ENCODE results near the gene MRPL21.

GRCh38 chr11:68859123-68859522 lies 44.5 kb downstream of the MRPL21 start:
- TF ChIP-seq CTCF (conservative IDR thresholded peaks at IDR 0.05; ENCODE audit: low read length), result no peak
- no peak for TF ChIP-seq EZH2phosphoT487 (IDR thresholded peaks at IDR 0.05; ENCODE audit: borderline replicate concordance, low read depth, low read length)
